ENCODE measurements around the gene OPCML.

The OPCML gene

DNA sequence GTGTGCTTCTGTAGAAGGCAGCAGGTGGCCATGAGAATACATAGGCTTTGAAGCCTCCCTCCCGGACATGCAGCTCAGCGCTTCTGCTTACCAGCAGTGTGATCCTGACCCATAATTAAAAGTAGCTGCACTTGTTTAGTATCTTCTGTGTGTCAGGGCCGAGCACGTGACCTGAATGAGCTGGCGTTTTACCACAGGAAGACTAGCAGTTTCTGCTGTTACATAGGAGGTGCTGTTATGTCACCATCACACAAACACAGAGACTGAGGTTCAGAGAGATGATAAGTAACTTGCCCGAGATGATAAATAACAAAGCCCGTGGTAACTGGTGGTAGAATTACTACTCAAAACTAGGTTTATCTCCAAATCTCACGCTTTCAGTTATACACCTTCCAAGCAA lies 329.5 kb downstream of the OPCML start:
- TF ChIP-seq, protein P1, sequence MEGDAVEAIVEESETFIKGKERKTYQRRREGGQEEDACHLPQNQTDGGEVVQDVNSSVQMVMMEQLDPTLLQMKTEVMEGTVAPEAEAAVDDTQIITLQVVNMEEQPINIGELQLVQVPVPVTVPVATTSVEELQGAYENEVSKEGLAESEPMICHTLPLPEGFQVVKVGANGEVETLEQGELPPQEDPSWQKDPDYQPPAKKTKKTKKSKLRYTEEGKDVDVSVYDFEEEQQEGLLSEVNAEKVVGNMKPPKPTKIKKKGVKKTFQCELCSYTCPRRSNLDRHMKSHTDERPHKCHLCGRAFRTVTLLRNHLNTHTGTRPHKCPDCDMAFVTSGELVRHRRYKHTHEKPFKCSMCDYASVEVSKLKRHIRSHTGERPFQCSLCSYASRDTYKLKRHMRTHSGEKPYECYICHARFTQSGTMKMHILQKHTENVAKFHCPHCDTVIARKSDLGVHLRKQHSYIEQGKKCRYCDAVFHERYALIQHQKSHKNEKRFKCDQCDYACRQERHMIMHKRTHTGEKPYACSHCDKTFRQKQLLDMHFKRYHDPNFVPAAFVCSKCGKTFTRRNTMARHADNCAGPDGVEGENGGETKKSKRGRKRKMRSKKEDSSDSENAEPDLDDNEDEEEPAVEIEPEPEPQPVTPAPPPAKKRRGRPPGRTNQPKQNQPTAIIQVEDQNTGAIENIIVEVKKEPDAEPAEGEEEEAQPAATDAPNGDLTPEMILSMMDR (IDR thresholded peaks at IDR 0.05; ENCODE audit: extremely low read depth, missing control alignments): no peak
- no peak for DNase-seq (ENCODE audit: low spot score)

DNA sequence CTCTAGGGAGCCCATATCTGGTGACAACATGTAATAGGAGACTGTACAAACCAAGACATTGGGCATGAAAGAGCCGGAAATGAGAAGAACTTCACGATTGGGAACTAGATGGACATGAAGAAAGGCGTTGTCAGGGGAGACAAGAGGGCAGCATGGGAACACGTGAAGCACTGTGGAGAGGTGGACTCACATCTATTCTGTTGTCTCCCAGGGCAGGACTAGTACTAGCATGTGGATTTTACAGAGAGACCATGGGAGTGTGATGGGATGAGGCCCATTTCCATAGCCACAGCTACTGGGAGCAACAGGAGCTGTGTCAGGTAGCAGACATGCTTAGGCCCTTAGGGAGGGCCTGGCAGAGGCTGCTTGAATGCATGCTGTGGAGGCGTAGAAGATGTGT lies 333.9 kb downstream of the OPCML start:
- DNase-seq (ENCODE audit: low spot score): no peak
- TF ChIP-seq, protein P1 (IDR thresholded peaks at IDR 0.05; ENCODE audit: extremely low read depth, missing control alignments): no peak

DNA sequence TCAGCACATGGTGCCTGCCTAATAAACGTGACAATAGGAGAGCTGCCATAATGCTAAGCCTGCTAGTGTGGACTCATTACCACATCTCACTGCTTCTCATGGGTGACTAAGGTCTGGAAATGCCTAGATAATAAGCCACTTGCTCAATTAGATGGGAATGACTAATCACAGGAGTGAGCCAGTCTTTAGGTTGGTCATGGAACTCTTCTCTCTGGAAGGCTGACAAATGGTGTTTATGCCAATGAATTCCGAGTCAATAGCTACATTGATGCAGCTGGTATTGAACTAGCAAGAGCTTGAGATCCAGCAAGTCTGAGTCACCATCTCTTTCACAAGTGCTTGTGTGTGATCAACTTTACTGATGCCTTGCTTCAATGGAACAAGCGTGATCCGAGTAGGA lies 334.9 kb downstream of the OPCML start:
- DNase-seq (ENCODE audit: low spot score): no peak
- TF ChIP-seq, protein P1 (IDR thresholded peaks at IDR 0.05; ENCODE audit: extremely low read depth, missing control alignments): no peak

DNA sequence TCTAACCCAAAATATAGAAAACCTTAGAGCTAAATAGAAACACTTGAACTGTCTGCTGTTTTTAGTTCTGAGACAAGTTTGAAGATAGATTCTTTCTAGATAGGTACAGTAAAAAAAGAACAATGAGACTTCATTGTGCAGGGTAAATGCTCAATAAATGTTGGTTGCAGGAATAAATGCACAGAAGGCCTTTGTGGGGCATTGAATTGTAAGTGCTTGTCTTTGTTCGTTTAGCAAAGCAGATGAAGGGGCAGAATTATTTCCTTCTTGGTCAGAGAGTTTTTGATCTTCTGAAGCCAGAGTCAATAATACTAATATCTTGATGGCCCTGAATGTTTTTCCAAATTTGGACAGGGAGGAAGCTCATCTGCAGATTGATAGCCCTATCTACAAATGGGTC lies 340.4 kb downstream of the OPCML start:
- DNase-seq (ENCODE audit: low spot score): no peak
- TF ChIP-seq, protein P1 (IDR thresholded peaks at IDR 0.05; ENCODE audit: extremely low read depth, missing control alignments): no peak

DNA sequence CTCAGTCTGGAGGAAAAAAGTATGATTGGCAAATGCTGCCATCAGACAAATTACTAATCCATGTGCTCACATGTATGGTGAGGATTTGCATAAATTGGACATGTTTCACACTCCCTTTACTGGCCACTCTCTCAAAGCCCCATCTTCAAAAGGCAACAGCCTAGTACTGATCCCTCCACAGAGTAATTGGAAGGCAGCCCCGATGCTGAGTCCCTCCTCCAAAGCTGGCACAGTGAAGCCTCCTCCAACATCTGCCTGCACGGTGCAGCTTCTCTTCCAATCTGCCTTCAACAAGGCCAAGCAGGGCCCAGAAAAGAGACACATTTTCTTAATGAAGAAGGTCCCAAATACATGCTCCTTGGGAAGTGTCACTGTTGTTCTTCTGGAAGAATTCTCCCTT lies 350.6 kb downstream of the OPCML start:
- TF ChIP-seq, protein P1 (IDR thresholded peaks at IDR 0.05; ENCODE audit: extremely low read depth, missing control alignments): no peak
- DNase-seq (ENCODE audit: low spot score): no peak

DNA sequence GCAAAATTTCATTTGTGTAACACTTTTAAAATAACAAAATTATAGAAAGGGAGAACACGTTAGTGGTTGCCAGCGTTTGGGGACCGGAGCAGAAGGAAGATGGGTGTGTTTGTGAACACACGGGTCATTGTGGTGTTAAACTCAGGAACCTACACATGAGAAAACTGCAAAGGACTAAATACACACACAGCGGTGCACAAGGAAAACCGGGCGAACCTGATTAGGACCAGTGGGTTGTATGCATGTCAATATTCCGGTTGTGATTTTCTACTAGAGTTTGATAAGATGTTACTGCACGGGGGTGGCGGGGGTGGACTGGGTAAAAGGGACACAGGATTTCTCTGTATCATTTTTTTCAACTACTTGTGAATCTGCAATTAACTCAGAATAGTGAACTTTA lies 351.2 kb downstream of the OPCML start:
- TF ChIP-seq, protein P1 (IDR thresholded peaks at IDR 0.05; ENCODE audit: extremely low read depth, missing control alignments): no peak
- no peak for DNase-seq (ENCODE audit: low spot score)

DNA sequence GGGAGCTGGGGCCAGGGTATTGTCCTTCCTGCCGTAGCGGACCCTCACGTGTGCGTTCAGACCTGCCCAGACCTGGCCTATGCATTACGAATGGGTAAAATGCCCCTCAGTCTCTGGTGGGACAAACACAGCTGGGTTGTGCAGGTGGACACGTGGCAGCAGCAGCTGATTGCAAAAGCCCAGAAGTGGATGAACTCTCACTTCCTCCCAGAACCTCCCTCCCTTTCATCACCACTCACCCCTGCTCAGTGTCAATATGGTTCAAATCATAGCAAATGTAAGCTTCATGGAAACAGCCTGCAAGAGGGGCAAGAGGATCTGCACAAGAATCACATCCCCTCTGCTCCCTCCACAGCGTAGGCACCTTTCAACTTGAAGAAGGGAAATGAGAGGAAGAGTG lies 352.1 kb downstream of the OPCML start:
- no peak for DNase-seq (ENCODE audit: low spot score)
- TF ChIP-seq, protein P1 (IDR thresholded peaks at IDR 0.05; ENCODE audit: extremely low read depth, missing control alignments): no peak
